ENCODE measurements around the gene ALS2.

ALS2 gene

DNA sequence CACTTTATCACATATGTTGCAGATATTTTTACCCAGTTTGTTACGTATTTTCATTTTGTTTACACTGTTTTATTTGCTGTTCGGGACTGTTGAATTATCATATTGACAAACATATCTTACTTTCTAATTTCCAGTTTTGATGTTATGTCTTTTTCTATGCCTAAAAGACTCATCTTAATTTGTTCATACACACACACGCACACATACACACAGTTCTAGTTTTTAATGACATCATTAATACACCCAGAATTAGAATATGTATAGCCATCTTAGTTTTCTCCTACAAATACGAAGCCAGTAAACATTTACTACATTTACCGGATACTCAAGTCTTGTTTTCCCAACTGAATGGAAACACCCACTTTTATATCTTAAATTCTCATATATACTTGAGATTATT lies 29.2 kb downstream of the ALS2 start:
- DNase-seq: no peak

DNA sequence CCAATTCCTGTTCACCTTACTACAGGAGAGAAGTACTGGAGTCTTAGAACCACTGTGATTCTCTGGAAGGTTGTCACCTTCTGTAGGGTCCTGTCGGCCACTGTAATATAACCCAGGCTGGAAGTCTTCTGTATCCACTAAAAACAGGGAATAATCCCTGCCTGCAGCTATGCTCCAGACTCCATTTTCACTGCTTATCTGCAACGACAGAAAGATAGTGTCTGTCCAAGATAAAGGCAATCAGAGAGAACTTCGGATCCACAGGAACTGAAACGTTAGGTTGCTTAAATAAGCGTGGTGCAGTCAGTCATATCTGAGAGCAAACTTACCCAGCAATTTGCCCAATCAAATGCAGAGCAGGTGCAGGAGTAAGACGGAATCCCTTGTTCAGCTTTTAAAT lies 34.2 kb downstream of the ALS2 start:
- no peak for DNase-seq

DNA sequence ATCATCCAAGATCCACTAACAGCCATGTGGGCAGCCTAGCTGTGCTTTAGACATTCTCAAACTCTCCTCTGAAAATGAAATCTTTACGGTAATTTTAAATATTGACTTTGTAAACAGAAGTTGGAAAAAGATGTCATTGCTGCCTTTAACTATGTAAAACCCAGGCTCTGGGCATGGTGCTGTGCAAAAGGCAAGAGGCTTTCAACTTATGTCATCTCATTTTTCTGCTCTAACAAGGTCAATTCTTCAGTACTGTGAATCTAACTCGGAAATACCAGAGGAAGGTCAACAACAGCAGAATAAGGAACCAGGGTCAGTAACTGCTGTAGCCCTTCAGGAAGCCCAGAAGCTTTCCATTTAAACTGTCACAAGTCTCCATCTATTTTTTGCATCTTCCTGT lies 45.2 kb downstream of the ALS2 start:
- DNase-seq: no peak

DNA sequence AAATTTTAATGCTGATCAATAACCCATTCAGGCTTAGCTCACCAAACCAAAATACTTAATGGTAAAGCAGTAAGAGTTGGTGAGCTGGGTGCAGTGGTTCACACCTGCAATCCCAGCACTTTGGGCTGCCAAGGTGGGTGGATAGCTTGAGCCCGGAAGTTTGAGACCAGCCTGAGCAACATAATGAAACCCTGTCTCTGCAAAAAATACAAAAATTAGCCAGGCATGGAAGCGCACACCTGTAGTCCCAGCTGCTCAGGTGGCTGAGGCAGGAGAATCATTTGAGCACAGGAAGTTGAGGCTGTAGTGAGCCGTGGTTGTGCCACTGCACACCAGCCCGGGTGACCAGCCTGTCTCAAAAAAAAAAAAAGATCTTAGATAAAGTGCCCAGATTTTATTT lies 46.6 kb downstream of the ALS2 start:
- DNase-seq: no peak

- no peak for DNase-seq
Observed at GRCh38 chr2:201733544-201733943, 47.2 kb downstream of the ALS2 start.

DNA sequence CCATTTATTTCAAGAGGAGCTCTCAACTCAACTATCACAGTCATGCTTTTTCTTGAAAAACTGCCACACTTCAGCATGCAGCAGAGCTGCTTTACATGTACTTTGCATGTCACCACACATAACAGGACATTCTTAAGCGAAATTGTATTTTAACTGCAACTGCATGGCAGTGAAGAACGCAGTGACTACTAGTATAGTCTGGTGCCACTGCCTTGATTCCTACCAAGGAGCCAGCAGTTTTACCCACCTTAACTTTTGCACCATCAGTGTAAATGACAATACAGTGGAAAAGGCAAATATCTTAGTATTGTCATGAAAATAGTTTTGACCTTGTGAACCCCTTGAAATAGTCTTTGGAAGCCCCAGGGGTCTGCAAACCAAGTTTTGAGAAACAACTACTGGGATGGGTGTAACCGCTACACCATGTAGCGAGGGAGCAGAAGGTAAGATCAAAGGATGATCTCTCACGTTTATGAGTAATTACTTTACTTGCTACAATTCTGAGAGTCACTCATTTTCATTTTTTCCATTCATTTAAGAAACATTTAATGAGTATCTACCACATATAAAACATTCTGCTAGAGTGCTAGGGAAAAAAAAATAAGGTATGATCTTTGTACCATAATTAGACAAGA lies 50.0 kb downstream of the ALS2 start:
- no peak for DNase-seq

DNA sequence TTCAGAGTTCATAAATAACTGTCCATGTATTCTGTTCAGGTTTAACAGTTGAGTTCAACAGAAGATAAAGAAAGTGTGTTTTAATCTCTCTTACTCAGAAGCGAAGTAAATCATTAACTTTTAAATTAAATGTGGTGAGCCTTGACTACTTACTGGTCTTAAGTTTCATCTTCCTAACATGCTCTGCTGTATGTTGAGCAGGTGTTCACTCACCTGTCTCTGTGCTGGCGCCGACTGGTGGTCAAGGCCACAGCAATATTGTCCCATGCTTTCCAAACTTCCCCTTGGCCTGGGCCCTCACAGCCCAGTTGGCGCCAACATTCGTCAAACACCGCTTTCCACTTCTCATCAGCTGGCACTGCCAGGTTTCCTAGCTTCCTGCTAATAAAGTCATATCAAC lies 65.3 kb downstream of the ALS2 start:
- DNase-seq: no peak

DNA sequence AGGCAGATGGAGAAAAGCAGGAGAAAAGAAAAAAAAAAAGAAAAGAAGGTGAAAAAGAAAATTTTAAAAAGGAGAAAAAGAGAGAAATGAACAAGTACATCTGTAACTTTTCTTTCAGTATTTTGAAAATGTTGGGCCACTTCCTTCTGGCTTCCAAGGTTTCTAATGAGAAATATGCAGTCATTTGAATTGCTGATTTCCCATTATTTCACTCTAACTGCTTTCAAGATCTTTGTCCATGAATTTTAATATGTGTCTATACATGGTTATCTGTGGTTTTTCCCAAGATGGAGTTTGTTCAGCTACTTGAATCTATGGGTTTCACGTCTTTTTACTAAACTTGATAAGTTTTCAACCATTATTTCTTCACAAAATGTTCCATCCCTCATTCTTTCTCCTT lies 68.0 kb downstream of the ALS2 start:
- DNase-seq: no peak

DNA sequence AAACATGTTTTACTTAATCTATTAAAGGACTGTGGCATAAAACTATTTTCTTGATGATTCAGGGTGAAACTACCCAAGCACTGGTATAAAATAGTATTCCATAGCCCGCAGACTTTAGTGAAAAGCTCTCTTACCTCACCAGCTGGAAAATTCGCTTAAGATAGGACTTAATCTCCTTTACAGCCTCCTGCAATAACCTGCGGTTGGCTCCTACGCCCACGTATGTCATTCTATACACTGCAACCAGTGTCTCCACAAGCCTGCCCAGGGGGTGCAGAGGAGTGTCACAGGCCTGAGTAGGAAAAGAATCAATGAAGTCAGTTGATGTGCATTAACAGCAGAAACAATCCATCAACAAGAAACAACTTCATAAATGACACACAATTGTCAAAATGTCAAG lies 71.0 kb downstream of the ALS2 start:
- DNase-seq: no peak

- DNase-seq: no peak
Observed at GRCh38 chr2:201709049-201709448, 71.7 kb downstream of the ALS2 start.

GRCh38 chr2:201707753-201708152 lies 73.0 kb downstream of the ALS2 start:
- no peak for DNase-seq

- DNase-seq: no peak
Observed at GRCh38 chr2:201707142-201707541, 73.6 kb downstream of the ALS2 start.

DNA sequence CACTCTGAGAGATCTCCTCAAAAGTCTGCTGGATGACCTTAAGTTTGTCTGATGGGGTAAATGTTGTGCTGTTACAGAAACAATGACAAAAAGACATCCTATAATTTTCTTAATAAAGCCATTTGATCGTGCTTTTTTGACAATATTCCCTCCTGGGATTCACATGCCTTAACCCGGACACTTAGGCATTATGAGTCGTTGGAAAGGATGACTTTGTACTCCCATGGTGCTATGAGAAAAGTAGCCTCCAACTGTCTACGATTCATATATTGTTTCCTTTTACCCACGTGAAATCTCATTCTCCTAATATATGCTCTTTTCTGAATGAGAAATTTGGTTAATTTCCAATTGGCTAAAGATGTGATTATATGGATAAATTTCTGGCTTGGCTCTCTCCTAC lies 76.2 kb downstream of the ALS2 start:
- no peak for DNase-seq

GRCh38 chr2:201701646-201702045 lies 79.1 kb downstream of the ALS2 start:
- DNase-seq: no peak

- DNase-seq: no peak
Observed at GRCh38 chr2:201699416-201699815, 81.3 kb downstream of the ALS2 start.

DNA sequence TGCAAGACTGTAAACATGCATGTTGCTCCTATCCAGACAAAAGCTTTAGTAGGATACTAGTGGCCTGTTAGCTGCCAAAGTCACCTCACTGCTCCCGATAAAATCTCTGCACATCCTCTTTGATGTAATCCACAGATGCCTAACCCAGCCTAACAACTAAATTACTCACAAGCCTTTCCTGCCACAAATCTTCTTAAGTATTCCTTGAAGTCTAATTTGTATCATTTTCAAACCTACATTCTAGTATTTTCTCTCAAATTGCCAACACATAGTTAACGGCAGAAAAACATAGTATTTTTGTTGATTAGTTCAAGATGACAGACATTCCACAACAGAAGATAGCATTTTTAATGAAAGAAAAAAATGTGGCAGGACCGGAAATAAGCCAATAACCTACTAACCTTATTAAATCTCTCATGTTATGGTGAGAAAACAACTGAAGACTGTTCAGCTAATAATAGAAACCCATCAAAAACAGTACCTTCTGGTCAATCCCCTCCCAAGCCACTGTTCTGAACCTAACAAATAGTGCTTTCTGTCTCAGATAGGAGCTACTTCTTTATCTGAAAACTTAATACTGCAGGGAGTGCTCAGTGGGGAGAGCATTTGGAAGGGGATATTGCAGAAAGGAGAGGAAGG lies 82.0 kb downstream of the ALS2 start, which contains the start of gene MPP4:
TSS of gene MPP4 (minus strand) at position 57 of the 639 bp plus-strand sequence. CDS start 4,690 bp downstream, outside the sequence.
- DNase-seq: no peak

- DNase-seq: no peak
Observed at GRCh38 chr2:201697899-201698298, 82.8 kb downstream of the ALS2 start.

DNA sequence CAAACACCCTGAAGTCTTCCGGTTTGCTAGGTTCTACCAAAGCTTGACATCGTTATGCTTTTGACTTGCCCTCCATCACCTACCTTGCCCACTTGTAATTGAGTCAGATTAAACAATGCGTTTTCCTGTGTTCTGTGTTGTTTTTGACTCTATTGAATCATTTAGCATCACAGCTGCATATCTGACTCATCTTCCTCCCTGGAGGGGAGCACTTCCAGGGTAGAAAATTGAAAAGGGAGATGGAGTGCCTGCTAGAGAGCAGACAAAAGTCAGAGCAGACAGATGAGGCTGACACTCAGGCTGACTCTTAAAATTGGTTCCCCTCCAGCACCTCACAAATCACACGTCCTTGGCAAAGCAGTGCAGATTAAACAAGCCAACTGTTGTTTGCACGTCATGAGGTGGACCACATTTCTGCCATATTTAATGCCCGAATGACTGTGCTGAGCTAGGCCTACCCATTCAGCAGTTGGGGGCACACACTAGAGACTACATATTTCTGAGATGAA lies 84.5 kb downstream of the ALS2 start:
- no peak for DNase-seq

GRCh38 chr2:201685156-201685555 lies 95.6 kb downstream of the ALS2 start:
- no peak for DNase-seq

GRCh38 chr2:201680743-201681142 lies 100.0 kb downstream of the ALS2 start:
- peak in 1 of 2 experiments; percentile 4 for DNase-seq

- DNase-seq: no peak
Observed at GRCh38 chr2:201678401-201678800, 102.3 kb downstream of the ALS2 start.

GRCh38 chr2:201675454-201675853 lies 105.3 kb downstream of the ALS2 start:
- no peak for DNase-seq

DNA sequence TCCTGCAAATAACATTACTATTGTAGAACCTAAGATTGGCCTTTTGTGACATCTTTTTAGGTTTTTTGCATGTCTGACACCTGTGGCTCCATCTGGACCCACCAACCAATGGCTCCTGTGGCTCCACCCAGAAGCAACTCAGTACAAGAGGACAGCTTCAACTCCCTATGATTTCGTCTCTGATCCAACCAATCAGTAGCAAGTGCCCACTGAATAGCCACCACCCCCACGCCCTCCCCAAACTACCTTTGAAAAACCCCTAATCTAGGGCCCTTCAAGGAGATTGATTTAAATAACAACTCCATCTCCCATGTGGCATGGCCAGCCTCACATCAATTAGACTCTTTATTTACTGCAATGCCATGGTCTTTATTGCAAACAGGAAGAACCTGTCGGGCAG lies 105.9 kb downstream of the ALS2 start:
- no peak for DNase-seq

DNA sequence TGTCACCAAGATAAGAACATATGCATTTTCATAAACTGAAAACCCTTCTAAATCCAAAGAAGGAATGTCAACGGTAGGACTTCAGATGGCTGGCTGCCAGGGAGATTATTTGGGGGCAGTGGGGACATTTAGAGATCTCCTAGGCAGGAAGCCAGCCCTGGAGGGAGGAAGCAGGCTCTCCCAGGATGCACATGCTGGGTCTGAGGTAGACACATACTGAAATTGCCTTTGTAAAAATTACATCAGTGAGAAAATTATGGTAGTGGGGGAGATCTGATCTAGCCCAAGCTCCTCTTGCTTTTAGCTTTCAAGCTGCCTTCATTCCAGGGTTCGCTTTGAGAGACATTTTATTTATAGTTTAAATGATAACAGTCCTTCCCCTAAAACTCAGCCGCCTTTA lies 106.4 kb downstream of the ALS2 start:
- DNase-seq: no peak

GRCh38 chr2:201673546-201673945 lies 107.2 kb downstream of the ALS2 start:
- no peak for DNase-seq

Data from NCI-H1930 (cell line).